Lung (tissue), 12 donors: Measurements from ENCODE around the gene FANCD2. TPM values are rescaled to one million over a fixed set of nuclear protein-coding genes. Genes with fewer than 3 reads are reported as not detected.

Experiments
- ATAC-seq: fragments of 200-7000 bp; cut with Tn5 transposase; one replicate; pipeline ENCODE4 v1.9.1; 2020; ENCODE audit warnings: moderate number of reproducible peaks; ENCODE audit not compliant: insufficient read depth, low FRiP score
- DNase-seq, 3 donors: peaks; one replicate each; pipeline ENCODE4 v3.0.0-alpha.2; 2013 to 2017
- H3K27ac ChIP-seq, 2 donors: one replicate each; pipeline ENCODE4 v1.5.1; 2013; ENCODE audit warnings: mild to moderate bottlenecking in 2 of 2, moderate library complexity in 2 of 2, control low read depth in 1 of 2, inconsistent platforms in 1 of 2, low read depth in 1 of 2, low read length in 1 of 2
- H3K27me3 ChIP-seq, 3 donors: one replicate each; pipeline ENCODE4 v1.5.1; 2013; ENCODE audit warnings: low read length in 2 of 3; ENCODE audit not compliant: control insufficient read depth in 3 of 3, insufficient read depth in 3 of 3
- H3K36me3 ChIP-seq, 4 donors: one replicate each; pipeline ENCODE4 v1.5.1; 2013; ENCODE audit warnings: low read length in 4 of 4, mild to moderate bottlenecking in 1 of 4, moderate library complexity in 1 of 4; ENCODE audit not compliant: control insufficient read depth in 4 of 4, insufficient read depth in 4 of 4
- H3K4me1 ChIP-seq, 5 donors: one replicate each; pipeline ENCODE4 v1.5.1; 2013; ENCODE audit warnings: low read length in 5 of 5, mild to moderate bottlenecking in 2 of 5, moderate library complexity in 1 of 5; ENCODE audit not compliant: control insufficient read depth in 5 of 5, insufficient read depth in 5 of 5
- H3K4me3 ChIP-seq: one replicate; pipeline ENCODE4 v1.5.1; 2013; ENCODE audit warnings: mild to moderate bottlenecking, control low read depth, moderate library complexity
- H3K9ac ChIP-seq, 2 donors: one replicate each; pipeline ENCODE4 v1.5.1; 2013; ENCODE audit warnings: low read length in 2 of 2, control low read depth in 1 of 2; ENCODE audit not compliant: insufficient read depth in 1 of 2
- H3K9me3 ChIP-seq, 4 donors: one replicate each; pipeline ENCODE4 v1.5.1; 2013; ENCODE audit warnings: low read length in 3 of 4, mild to moderate bottlenecking in 1 of 4, moderate library complexity in 1 of 4; ENCODE audit not compliant: control insufficient read depth in 4 of 4, insufficient read depth in 3 of 4
- WGBS, 2 donors: extraction: QIAGEN DNeasy Blood & Tissue Kit; methylation state at CpG; one replicate each; pipeline ENCODE4 v1.1.7; 2013; 5-methylcytosine and 5-hydroxymethylcytosine counted together
- polyA plus RNA-seq, 2 donors: library from polyadenylated mRNA; stranded (reverse); fragments of 200-250 nt; gene quantifications; one replicate each; pipeline ENCODE4 v1.2.1, GENCODE V29; 2013
- total RNA-seq, 2 donors: library from RNA; depleted of rRNA in 1 of 2; stranded (reverse); fragments of >200 nt in 1 of 2; gene quantifications; one replicate each; pipeline ENCODE4 v1.2.1, GENCODE V29; 2014 to 2021
- TF ChIP-seq, protein P1 (sequence below): IDR thresholded peaks from 2 replicates; pipeline ENCODE4 v1.5.1; 2012; ENCODE audit warnings: mild to moderate bottlenecking; ENCODE audit errors: control extremely low read depth, extremely low read depth
- donor health status: control.
- donor health status: control.
- donor health status: Bipolar disorder and iron deficiency.
- donor health status: healthy.
- donor health status: DM: yes; HTN: yes; CAD: no.

FANCD2 gene
- total and polyA plus RNA-seq, 4 donors, result 2.9 to 8.6 (median 4.4) TPM

DNA sequence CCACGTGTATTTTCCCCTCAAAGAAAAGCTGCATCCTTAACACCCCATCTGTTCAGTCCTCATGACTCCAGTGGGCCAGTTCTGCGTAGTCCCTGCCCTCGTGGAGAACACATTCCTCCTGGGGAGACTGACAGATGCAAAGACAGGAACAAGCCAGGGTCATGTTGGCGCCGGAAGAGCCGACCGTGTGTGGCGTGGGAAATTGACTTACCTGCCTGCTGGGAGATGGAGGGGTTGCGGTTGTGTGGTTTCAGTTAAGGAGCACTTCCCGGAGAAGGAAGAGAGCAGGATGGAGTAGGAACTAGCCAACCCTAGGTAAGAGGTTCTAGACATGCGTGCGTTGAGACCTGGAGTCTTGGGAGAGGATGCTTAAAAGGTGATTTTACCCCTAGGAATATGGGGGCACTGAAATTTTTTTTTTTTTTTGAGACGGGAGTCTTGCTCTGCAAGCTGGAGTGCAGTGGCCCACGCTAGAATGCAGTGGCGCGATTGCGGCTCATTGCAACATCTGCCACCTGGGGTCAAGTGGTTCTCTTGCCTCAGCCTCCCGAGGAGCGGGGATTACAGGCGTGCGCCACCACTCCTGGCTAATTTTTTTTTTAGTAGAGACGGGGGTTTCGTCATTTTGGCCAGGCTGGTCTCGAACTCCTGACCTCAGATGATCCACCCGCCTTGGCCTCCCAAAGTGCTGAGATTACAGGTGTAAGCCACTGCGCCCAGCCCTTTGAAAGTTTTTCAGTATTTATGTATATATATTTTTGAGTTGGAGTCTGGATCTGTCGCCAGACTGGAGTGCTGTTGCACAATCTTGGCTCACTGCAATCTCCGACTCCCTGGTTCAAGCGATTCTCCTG is 116.7 kb downstream of the FANCD2 start:
- WGBS, 2 donors, result 50 to 58% methylated on average over 29 of the region's 29 CpGs
- Histone ChIP-seq H3K9me3 (no peaks in the 10 kb centered on the region), H3K27ac (peak overlapping the region in 1 of 2 donors; percentile 3), H3K4me3 (peak overlapping the region; percentile 28), H3K27me3 (no peaks in the 10 kb centered on the region), H3K4me1 (peaks cover 0 to 11% (median 8%) of the 10 kb centered on the region in 5 donors), H3K9ac (no peak overlapping the region), H3K36me3 (peaks cover 0 to 5% (median 2%) of the 10 kb centered on the region in 4 donors)
- TF ChIP-seq, protein P1, sequence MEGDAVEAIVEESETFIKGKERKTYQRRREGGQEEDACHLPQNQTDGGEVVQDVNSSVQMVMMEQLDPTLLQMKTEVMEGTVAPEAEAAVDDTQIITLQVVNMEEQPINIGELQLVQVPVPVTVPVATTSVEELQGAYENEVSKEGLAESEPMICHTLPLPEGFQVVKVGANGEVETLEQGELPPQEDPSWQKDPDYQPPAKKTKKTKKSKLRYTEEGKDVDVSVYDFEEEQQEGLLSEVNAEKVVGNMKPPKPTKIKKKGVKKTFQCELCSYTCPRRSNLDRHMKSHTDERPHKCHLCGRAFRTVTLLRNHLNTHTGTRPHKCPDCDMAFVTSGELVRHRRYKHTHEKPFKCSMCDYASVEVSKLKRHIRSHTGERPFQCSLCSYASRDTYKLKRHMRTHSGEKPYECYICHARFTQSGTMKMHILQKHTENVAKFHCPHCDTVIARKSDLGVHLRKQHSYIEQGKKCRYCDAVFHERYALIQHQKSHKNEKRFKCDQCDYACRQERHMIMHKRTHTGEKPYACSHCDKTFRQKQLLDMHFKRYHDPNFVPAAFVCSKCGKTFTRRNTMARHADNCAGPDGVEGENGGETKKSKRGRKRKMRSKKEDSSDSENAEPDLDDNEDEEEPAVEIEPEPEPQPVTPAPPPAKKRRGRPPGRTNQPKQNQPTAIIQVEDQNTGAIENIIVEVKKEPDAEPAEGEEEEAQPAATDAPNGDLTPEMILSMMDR, result no peak
- peak in 2 of 3 donors; percentile 10 to 35 for DNase-seq
- no peak for ATAC-seq

DNA sequence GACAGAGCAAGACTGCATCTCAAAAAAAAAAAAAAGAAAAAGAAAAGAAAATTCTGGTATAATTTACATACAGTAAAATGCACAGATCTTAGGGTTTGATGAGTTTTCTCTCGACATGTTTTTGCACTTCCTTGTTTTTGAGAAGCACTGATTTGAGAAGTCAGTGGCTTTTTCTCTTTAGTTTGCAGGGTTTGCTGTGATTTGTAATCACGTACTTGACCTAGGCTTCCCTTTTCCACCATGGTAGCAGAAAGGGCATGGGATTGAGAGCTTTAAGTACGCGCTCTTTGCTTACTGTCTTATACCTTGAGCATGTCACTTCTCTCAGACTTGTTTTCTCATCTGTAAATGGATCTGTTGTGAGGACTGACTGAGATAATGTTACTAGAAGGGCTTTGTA is 119.4 kb downstream of the FANCD2 start:
- peaks cover 0 to 11% (median 8%) of the 10 kb centered on the region in 5 donors for H3K4me1 ChIP-seq
- peaks cover 11 to 20% (median 18%) of the 10 kb centered on the region in 4 donors for H3K36me3 ChIP-seq
- no peak overlapping the region for H3K27ac ChIP-seq
- no peaks in the 10 kb centered on the region for H3K27me3 ChIP-seq
- TF ChIP-seq, protein P1, result no peak
- no peak overlapping the region for H3K4me3 ChIP-seq
- ATAC-seq (no peak), DNase-seq (no peak)
- 54 to 75% methylated on average over 4 of the region's 4 CpGs for WGBS, 2 donors
- H3K9me3 ChIP-seq, result no peaks in the 10 kb centered on the region
- H3K9ac ChIP-seq, result no peak overlapping the region

DNA sequence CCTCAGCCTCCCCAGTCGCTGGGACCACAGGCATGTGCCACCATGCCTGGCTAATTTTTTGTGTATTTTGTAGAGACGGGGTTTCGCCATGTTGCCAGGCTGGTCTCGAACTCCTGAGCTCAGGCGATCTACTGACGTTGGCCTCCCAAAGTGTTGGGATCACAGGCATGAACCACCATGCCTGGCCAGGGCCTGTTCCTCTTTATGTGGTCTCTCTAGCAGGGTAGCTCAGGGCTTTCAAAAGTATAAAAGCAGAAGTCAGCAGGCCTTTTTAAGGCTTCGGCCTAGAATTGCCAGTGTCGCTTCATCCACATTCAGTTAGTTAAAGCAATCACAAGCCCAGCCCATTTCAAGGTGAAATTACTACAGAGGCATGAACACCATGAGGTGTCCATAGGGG is 123.0 kb downstream of the FANCD2 start:
- TF ChIP-seq, protein P1, result no peak
- peaks cover 15 to 26% (median 19%) of the 10 kb centered on the region in 4 donors for H3K36me3 ChIP-seq
- H3K4me1 ChIP-seq, result peaks cover 0 to 5% (median 0%) of the 10 kb centered on the region in 5 donors
- H3K4me3 ChIP-seq, result no peak overlapping the region
- no peak for DNase-seq
- ATAC-seq, result peak; percentile 47
- H3K27ac ChIP-seq, result no peak overlapping the region
- H3K9ac ChIP-seq, result no peak overlapping the region
- 64 to 81% methylated on average over 8 of the region's 8 CpGs for WGBS, 2 donors
- no peaks in the 10 kb centered on the region for H3K27me3 ChIP-seq
- no peaks in the 10 kb centered on the region for H3K9me3 ChIP-seq
